PFSK-1 (cell line): ENCODE measurements around the gene DGKB.

Source experiments
- FOXP2 ChIP-seq: optimal IDR thresholded peaks from 2 replicates; pipeline ENCODE3; 2011; ENCODE audit warnings: borderline replicate concordance, control low read depth, inconsistent platforms; ENCODE audit not compliant: insufficient read depth; ENCODE audit errors: extremely low read length, extremely low read depth
- POLR2AphosphoS5 ChIP-seq: IDR thresholded peaks from 2 replicates; pipeline ENCODE4 v1.6.1; 2012; ENCODE audit warnings: low read depth, mild to moderate bottlenecking, control low read depth, low read length, moderate library complexity
- REST ChIP-seq, 2 experiments: IDR thresholded peaks; 2 replicates each; pipeline versions ENCODE4 v1.6.1 to v1.8.0; 2011 to 2012; ENCODE audit warnings: low read depth in 2 of 2, low read length in 2 of 2, control low read depth in 1 of 2, inconsistent platforms in 1 of 2, mild to moderate bottlenecking in 1 of 2, moderate library complexity in 1 of 2; ENCODE audit not compliant: insufficient read depth in 1 of 2
- SIN3A ChIP-seq: IDR thresholded peaks from 2 replicates; pipeline ENCODE4 v1.6.1; 2012; ENCODE audit warnings: mild to moderate bottlenecking, low read length, moderate library complexity, borderline replicate concordance; ENCODE audit not compliant: insufficient read depth
- TAF1 ChIP-seq: IDR thresholded peaks from 2 replicates; pipeline ENCODE4 v1.6.1; 2012; ENCODE audit warnings: low read length, control low read depth, borderline replicate concordance; ENCODE audit not compliant: insufficient read depth

The DGKB gene

GRCh38 chr7:14095233-14095950, 807.2 kb downstream of the DGKB start:
- TF ChIP-seq FOXP2 (no peak), TAF1 (no peak), POLR2AphosphoS5 (no peak), REST (IDR thresholded peaks at IDR 0.05; ENCODE audit: insufficient read depth in 1 of 2, low read depth in 2 of 2, low read length in 2 of 2) (no peak), SIN3A (no peak)
